HG02610 (cell line): ENCODE data around the gene NKIRAS2.
"Not testable (repeated sequence)": the region's sequence is repeated elsewhere in the genome, so short reads cannot be mapped to it uniquely, and the experiment has no call there.

Experiments
- ATAC-seq: cut with Tn5 transposase; IDR thresholded peaks from one replicate; pipeline ENCODE4 v1.9.1; 2021; ENCODE audit warnings: mild to moderate bottlenecking, moderate library complexity; ENCODE audit not compliant: unreplicated experiment

The NKIRAS2 gene

GRCh38 chr17:41996855-41997164, 23.1 kb upstream of the NKIRAS2 start:
- ATAC-seq: no peak

GRCh38 chr17:41998497-41998896, 21.4 kb upstream of the NKIRAS2 start:
- ATAC-seq: no peak

- ATAC-seq: no peak
Measured at GRCh38 chr17:42000413-42001133, 19.3 kb upstream of the NKIRAS2 start.

GRCh38 chr17:42001729-42002128, 18.2 kb upstream of the NKIRAS2 start:
- ATAC-seq: no peak

- ATAC-seq: no peak
Measured at GRCh38 chr17:42002175-42002791, 17.6 kb upstream of the NKIRAS2 start.

GRCh38 chr17:42002792-42003301, 17.0 kb upstream of the NKIRAS2 start:
- no peak for ATAC-seq

- no peak for ATAC-seq
Measured at GRCh38 chr17:42005166-42005565, 14.7 kb upstream of the NKIRAS2 start.

- no peak for ATAC-seq
Measured at GRCh38 chr17:42009170-42009569, 10.7 kb upstream of the NKIRAS2 start.

GRCh38 chr17:42010266-42010680, 9.6 kb upstream of the NKIRAS2 start:
- not testable (repeated sequence) for ATAC-seq

GRCh38 chr17:42010898-42011516, 8.9 kb upstream of the NKIRAS2 start:
- ATAC-seq: no peak

- not testable (repeated sequence) for ATAC-seq
Measured at GRCh38 chr17:42012363-42012762, 7.5 kb upstream of the NKIRAS2 start.

GRCh38 chr17:42013740-42014139, 6.2 kb upstream of the NKIRAS2 start:
- ATAC-seq: not testable (repeated sequence)

GRCh38 chr17:42016411-42016831, 3.5 kb upstream of the NKIRAS2 start:
- no peak for ATAC-seq

GRCh38 chr17:42016941-42017865, 2.7 kb upstream of the NKIRAS2 start, which contains the start of gene DNAJC7:
TSS of gene DNAJC7 (minus strand) at chr17:42017439. CDS start at chr17:42017416, 23 bp downstream.
- ATAC-seq: peak; percentile 79

GRCh38 chr17:42017866-42018200, 2.1 kb upstream of the NKIRAS2 start:
- ATAC-seq: no peak

GRCh38 chr17:42018339-42018738, 1.6 kb upstream of the NKIRAS2 start:
- no peak for ATAC-seq

GRCh38 chr17:42018988-42019387, 902 bp upstream of the NKIRAS2 start:
- ATAC-seq: no peak

- ATAC-seq: not testable (repeated sequence)
Measured at GRCh38 chr17:42020845-42021244, 955 bp downstream of the NKIRAS2 start.

GRCh38 chr17:42023524-42024349, 3.8 kb downstream of the NKIRAS2 start:
- ATAC-seq: no peak

GRCh38 chr17:42025191-42025579, 5.3 kb downstream of the NKIRAS2 start:
- no peak for ATAC-seq
